Ovary (tissue), 3 donors: ENCODE data around the gene OR10H1.

ENCODE experiments used
- CTCF ChIP-seq, 3 donors: fragments of 450-650 bp in 2 of 3; fragments of 200-600 bp in 1 of 3; IDR thresholded peaks; one replicate each; pipeline versions ENCODE4 v1.5.1 to v1.8.0; 2016 to 2022; ENCODE audit warnings: antibody characterized with exemption in 3 of 3, mild to moderate bottlenecking in 1 of 3
- EP300 ChIP-seq: sonication (generic); formaldehyde crosslinking; IDR thresholded peaks from one replicate; pipeline ENCODE4 v1.6.1; 2017; ENCODE audit warnings: antibody characterized with exemption
- POLR2A ChIP-seq: fragments of 450-650 bp; IDR thresholded peaks from one replicate; pipeline ENCODE4 v1.6.1; 2017; ENCODE audit warnings: antibody characterized with exemption, mild to moderate bottlenecking, moderate library complexity
- donor health status: DM: no; HTN: no; CAD: no.

- TF ChIP-seq POLR2A, result no peak
- no peak for TF ChIP-seq CTCF (IDR thresholded peaks at IDR 0.05)
- TF ChIP-seq EP300, result no peak
Measured at GRCh38 chr19:15840833-15841232, 25.4 kb upstream of the OR10H1 start.
